ENCODE measurements around the gene TAX1BP1. TPM values are rescaled to one million over a fixed set of nuclear protein-coding genes. Genes with fewer than 3 reads are reported as not detected.
A peak's percentile ranks its signal among the peaks of the same experiment; 100 is the strongest.

The TAX1BP1 gene
- total RNA-seq, 1 experiment from 2014 or later: 58.3 TPM

DNA sequence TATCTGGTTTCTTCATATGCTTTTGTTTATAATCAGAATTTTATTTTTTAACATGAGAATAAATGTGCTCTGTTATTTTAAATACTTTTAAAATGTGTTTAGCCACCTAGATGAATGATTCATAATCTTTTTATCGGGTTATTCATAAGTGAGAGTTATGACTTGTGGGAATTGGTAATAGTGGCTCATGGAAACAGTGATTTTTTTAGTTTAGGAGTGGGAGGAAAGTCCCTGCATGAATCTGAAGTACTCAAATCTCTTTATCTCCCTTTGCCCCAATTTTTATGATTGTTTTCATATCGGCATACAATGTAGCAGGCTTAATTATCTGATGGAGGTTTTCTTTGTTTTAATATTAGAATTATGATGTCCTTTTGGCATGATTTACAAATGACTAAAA lies 42.9 kb downstream of the TAX1BP1 start:
- peaks cover 13 to 14% of the 10 kb centered on the region in 2 experiments for H3K4me1 Mint-ChIP-seq
- H4K20me1 ChIP-seq (ENCODE audit: control insufficient read depth, insufficient read depth, insufficient read length): no peaks in the 10 kb centered on the region
- H3K4me1 ChIP-seq (ENCODE audit: insufficient read depth, low read length): no peaks in the 10 kb centered on the region
- peaks cover 2 to 15% (median 15%) of the 10 kb centered on the region in 3 experiments; a peak in 6 of 7 replicates for H3K36me3 Mint-ChIP-seq (ENCODE audit: insufficient read depth in 1 of 3, low read depth in 3 of 3)
- no peak for DNase-seq
- no peak overlapping the region for H4K91ac ChIP-seq (ENCODE audit: insufficient read length, low read depth, low read length)
- no peak overlapping the region for H3K27ac ChIP-seq (ENCODE audit: insufficient read length, low read depth, low read length)
- no peak overlapping the region for H3K18ac ChIP-seq (ENCODE audit: insufficient read length, low read depth, low read length)
- H2BK120ac ChIP-seq (ENCODE audit: low read depth, low read length, poor library complexity, severe bottlenecking): no peak overlapping the region
- H3K79me1 ChIP-seq (ENCODE audit: insufficient read depth, low read depth, low read length, poor library complexity, severe bottlenecking): no peaks in the 10 kb centered on the region
- no peaks in the 10 kb centered on the region for H3K23me2 ChIP-seq (ENCODE audit: insufficient read length, low read depth, low read length, poor library complexity, severe bottlenecking)
- no peak overlapping the region for H4K8ac ChIP-seq (replicated peaks; ENCODE audit: insufficient read length, low read depth, low read length)
- no peaks in the 10 kb centered on the region for H3K27me3 ChIP-seq (ENCODE audit: insufficient read depth, low read length)
- H3K9me3 ChIP-seq (ENCODE audit: control insufficient read depth, low read depth, low read length): no peaks in the 10 kb centered on the region
- no peak overlapping the region for H2BK5ac ChIP-seq (ENCODE audit: insufficient read length, low read length)
- no peak overlapping the region for H3K23ac ChIP-seq (ENCODE audit: insufficient read length, low read depth, low read length)
- H3K27me3 Mint-ChIP-seq (ENCODE audit: low read depth): no peaks in the 10 kb centered on the region
- no peak overlapping the region for H3K14ac ChIP-seq (ENCODE audit: insufficient read depth, low read length)
- H3K4me3 Mint-ChIP-seq: no peak overlapping the region
- H2AFZ ChIP-seq (ENCODE audit: low read length): no peak overlapping the region
- H4K5ac ChIP-seq (ENCODE audit: insufficient read length, low read depth, low read length): no peak overlapping the region
- no peak overlapping the region for H3T11ph ChIP-seq (ENCODE audit: low read length)
- no peaks in the 10 kb centered on the region for H3K9me3 Mint-ChIP-seq
- no peak overlapping the region for H3K4ac ChIP-seq (ENCODE audit: low read depth, low read length)
- no peak overlapping the region for H3K56ac ChIP-seq (ENCODE audit: insufficient read length, low read depth, low read length)
- TF ChIP-seq, protein P1, sequence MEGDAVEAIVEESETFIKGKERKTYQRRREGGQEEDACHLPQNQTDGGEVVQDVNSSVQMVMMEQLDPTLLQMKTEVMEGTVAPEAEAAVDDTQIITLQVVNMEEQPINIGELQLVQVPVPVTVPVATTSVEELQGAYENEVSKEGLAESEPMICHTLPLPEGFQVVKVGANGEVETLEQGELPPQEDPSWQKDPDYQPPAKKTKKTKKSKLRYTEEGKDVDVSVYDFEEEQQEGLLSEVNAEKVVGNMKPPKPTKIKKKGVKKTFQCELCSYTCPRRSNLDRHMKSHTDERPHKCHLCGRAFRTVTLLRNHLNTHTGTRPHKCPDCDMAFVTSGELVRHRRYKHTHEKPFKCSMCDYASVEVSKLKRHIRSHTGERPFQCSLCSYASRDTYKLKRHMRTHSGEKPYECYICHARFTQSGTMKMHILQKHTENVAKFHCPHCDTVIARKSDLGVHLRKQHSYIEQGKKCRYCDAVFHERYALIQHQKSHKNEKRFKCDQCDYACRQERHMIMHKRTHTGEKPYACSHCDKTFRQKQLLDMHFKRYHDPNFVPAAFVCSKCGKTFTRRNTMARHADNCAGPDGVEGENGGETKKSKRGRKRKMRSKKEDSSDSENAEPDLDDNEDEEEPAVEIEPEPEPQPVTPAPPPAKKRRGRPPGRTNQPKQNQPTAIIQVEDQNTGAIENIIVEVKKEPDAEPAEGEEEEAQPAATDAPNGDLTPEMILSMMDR (conservative IDR thresholded peaks at IDR 0.05): no peak
- no peak overlapping the region for H2BK15ac ChIP-seq (ENCODE audit: low read depth, low read length)
- H3K27ac Mint-ChIP-seq: peak overlapping the region in 1 of 3 experiments; percentile 71; a peak in 1 of 7 replicates
- no peak overlapping the region for H3K9ac ChIP-seq (ENCODE audit: extremely low read depth, insufficient read length, low read length)
- no peak overlapping the region for H2BK12ac ChIP-seq (ENCODE audit: insufficient read length, low read depth, low read length)
- no peak overlapping the region for H3K4me2 ChIP-seq (ENCODE audit: insufficient read depth, insufficient read length, low read length)
- no peaks in the 10 kb centered on the region for H3K79me2 ChIP-seq (ENCODE audit: insufficient read depth, low read length)
- H2AK5ac ChIP-seq (ENCODE audit: insufficient read length, low read length): no peak overlapping the region
- no peak overlapping the region for H2BK20ac ChIP-seq (ENCODE audit: low read depth, low read length, poor library complexity, severe bottlenecking)
- WGBS (ENCODE audit: extremely low coverage, insufficient read length, low lambda C conversion rate): no CpG with 5 or more reads among the region's 2 CpGs

Data from H9 (cell line).